ENCODE results near the gene HAUS7. TPM values are rescaled to one million over a fixed set of nuclear protein-coding genes. Genes with fewer than 3 reads are reported as not detected.

Gene HAUS7
- total RNA-seq, 1 donor from 2014 or later: 23.0 TPM

GRCh38 chrX:153454901-153455550 is 15.3 kb downstream of the HAUS7 start:
- no peak for TF ChIP-seq CTCF (IDR thresholded peaks at IDR 0.05)
- Histone ChIP-seq H3K27me3 (no peaks in the 10 kb centered on the region), H3K27ac (no peak overlapping the region), H3K36me3 (no peaks in the 10 kb centered on the region), H3K4me1 (no peaks in the 10 kb centered on the region), H3K4me3 (no peak overlapping the region), H3K9me3 (no peaks in the 10 kb centered on the region)
- intact Hi-C loops (cut with DNase I): no loop called here
- no peak for DNase-seq
- no peak for ATAC-seq

- Histone ChIP-seq H3K9me3 (no peaks in the 10 kb centered on the region), H3K27me3 (no peaks in the 10 kb centered on the region), H3K36me3 (no peaks in the 10 kb centered on the region), H3K4me3 (no peak overlapping the region), H3K27ac (no peak overlapping the region), H3K4me1 (no peaks in the 10 kb centered on the region)
- DNase-seq (no peak), ATAC-seq (no peak)
- no peak for TF ChIP-seq CTCF (IDR thresholded peaks at IDR 0.05)
- intact Hi-C loops (cut with DNase I): no loop called here
These were observed 19.5 kb downstream of the HAUS7 start for GRCh38 chrX:153450949-153451277.

- DNase-seq (no peak), ATAC-seq (no peak)
- no peaks in the 10 kb centered on the region for H3K9me3 ChIP-seq
- no peaks in the 10 kb centered on the region for H3K36me3 ChIP-seq
- H3K27me3 ChIP-seq: no peaks in the 10 kb centered on the region
- no peak overlapping the region for H3K4me3 ChIP-seq
- intact Hi-C loops (cut with DNase I): no loop called here
- TF ChIP-seq CTCF (IDR thresholded peaks at IDR 0.05): no peak
- no peak overlapping the region for H3K27ac ChIP-seq
- H3K4me1 ChIP-seq: no peaks in the 10 kb centered on the region
These were observed 20.0 kb downstream of the HAUS7 start for GRCh38 chrX:153450114-153450948.

GRCh38 chrX:153449368-153450113 is 20.8 kb downstream of the HAUS7 start:
- H3K27ac ChIP-seq: no peak overlapping the region
- H3K36me3 ChIP-seq: no peaks in the 10 kb centered on the region
- no peaks in the 10 kb centered on the region for H3K4me1 ChIP-seq
- H3K9me3 ChIP-seq: no peaks in the 10 kb centered on the region
- H3K27me3 ChIP-seq: no peaks in the 10 kb centered on the region
- ATAC-seq (no peak), DNase-seq (no peak)
- no peak overlapping the region for H3K4me3 ChIP-seq
- intact Hi-C loops (cut with DNase I): no loop called here
- TF ChIP-seq CTCF (IDR thresholded peaks at IDR 0.05): no peak

GRCh38 chrX:153448556-153449367 is 21.6 kb downstream of the HAUS7 start:
- ATAC-seq: no peak

More at GRCh38 chrX:153448556-153449367, 21.6 kb downstream of the HAUS7 start:
- intact Hi-C loops (cut with DNase I): no loop called here
- Histone ChIP-seq H3K36me3 (no peaks in the 10 kb centered on the region), H3K9me3 (no peaks in the 10 kb centered on the region), H3K27me3 (no peaks in the 10 kb centered on the region), H3K27ac (no peak overlapping the region), H3K4me3 (no peak overlapping the region), H3K4me1 (no peaks in the 10 kb centered on the region)
- TF ChIP-seq CTCF (IDR thresholded peaks at IDR 0.05): no peak
- no peak for DNase-seq
